ENCODE data around the gene PKMYT1. TPM values are rescaled to one million over a fixed set of nuclear protein-coding genes. Genes with fewer than 3 reads are reported as not detected.
A peak's percentile ranks its signal among the peaks of the same experiment; 100 is the strongest.

The PKMYT1 gene
- total and polyA plus RNA-seq, 9 of the 15 experiments (the other 6 are each of a cell fraction or from before 2014, with no cell fraction given): 8.7 to 201 (median 37.8) TPM

DNA sequence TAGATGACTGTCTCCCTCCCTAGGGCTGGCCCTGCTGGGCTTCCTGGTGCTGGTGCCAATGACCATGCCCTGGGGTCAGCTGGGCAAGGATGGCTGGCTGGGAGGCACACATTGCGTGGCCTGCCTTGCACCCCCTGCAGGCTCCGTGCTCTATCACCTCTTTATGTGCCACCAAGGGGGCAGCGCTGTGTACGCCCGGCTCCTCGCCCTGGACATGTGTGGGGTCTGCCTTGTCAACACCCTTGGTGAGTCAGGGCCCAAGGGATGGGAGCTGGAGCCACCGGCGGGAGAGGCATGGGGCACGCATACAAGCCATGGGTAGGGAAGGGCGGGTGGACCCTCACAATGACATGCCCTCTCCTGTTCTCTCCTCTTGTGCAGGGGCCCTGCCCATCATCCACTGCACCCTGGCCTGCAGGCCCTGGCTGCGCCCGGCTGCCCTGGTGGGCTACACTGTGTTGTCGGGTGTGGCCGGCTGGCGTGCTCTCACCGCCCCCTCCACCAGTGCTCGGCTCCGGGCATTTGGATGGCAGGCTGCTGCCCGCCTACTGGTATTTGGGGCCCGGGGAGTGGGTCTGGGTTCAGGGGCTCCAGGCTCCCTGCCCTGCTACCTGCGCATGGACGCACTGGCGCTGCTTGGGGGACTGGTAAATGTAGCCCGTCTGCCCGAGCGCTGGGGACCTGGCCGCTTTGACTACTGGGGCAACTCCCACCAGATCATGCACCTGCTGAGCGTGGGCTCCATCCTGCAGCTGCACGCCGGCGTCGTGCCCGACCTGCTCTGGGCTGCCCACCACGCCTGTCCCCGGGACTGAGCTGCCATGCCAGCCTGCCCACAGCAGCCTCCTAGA lies 8.9 kb downstream of the PKMYT1 start (continued):
- TF ChIP-seq, protein P1, sequence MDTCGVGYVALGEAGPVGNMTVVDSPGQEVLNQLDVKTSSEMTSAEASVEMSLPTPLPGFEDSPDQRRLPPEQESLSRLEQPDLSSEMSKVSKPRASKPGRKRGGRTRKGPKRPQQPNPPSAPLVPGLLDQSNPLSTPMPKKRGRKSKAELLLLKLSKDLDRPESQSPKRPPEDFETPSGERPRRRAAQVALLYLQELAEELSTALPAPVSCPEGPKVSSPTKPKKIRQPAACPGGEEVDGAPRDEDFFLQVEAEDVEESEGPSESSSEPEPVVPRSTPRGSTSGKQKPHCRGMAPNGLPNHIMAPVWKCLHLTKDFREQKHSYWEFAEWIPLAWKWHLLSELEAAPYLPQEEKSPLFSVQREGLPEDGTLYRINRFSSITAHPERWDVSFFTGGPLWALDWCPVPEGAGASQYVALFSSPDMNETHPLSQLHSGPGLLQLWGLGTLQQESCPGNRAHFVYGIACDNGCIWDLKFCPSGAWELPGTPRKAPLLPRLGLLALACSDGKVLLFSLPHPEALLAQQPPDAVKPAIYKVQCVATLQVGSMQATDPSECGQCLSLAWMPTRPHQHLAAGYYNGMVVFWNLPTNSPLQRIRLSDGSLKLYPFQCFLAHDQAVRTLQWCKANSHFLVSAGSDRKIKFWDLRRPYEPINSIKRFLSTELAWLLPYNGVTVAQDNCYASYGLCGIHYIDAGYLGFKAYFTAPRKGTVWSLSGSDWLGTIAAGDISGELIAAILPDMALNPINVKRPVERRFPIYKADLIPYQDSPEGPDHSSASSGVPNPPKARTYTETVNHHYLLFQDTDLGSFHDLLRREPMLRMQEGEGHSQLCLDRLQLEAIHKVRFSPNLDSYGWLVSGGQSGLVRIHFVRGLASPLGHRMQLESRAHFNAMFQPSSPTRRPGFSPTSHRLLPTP (IDR thresholded peaks at IDR 0.05; ENCODE audit: borderline replicate concordance, extremely low read depth, insufficient read length): no peak
- TF ChIP-seq HNRNPL (IDR thresholded peaks at IDR 0.05; ENCODE audit: low read depth, low read length) (peak; percentile 77; the same call in 1 of the 2 replicates), TCF3 (CRISPR knock-in tag; IDR thresholded peaks at IDR 0.05) (no peak), ARNT (IDR thresholded peaks at IDR 0.05) (no peak), POLR2AphosphoS2 (IDR thresholded peaks at IDR 0.05; ENCODE audit: low read length) (peak; percentile 21), ZNF217 (CRISPR knock-in tag; IDR thresholded peaks at IDR 0.05) (no peak), GATA2 (CRISPR knock-in tag; IDR thresholded peaks at IDR 0.05) (no peak), ZC3H8 (IDR thresholded peaks at IDR 0.05) (no peak), MYNN (IDR thresholded peaks at IDR 0.05) (peak; percentile 7; the same call in 1 of the 2 replicates), MYNN (CRISPR knock-in tag; IDR thresholded peaks at IDR 0.05) (no peak), SUPT5H (IDR thresholded peaks at IDR 0.05) (peak; percentile 9; the same call in 1 of the 2 replicates), WHSC1 (IDR thresholded peaks at IDR 0.05; ENCODE audit: low read length) (no peak), FUS (optimal IDR thresholded peaks at IDR 0.05; ENCODE audit: low read depth, low read length) (peak; percentile 12), ZKSCAN1 (IDR thresholded peaks at IDR 0.05; ENCODE audit: low read depth, low read length) (no peak), RBFOX2 (IDR thresholded peaks at IDR 0.05; ENCODE audit: low read depth, low read length) (peak; percentile 75), TCF7L2 (IDR thresholded peaks at IDR 0.05; ENCODE audit: low read depth, low read length) (no peak), BRD9 (IDR thresholded peaks at IDR 0.05; ENCODE audit: low read depth, partially characterized antibody) (no peak), GATAD2A (IDR thresholded peaks at IDR 0.05) (no peak), BMI1 (IDR thresholded peaks at IDR 0.05; ENCODE audit: low read length) (no peak)
- TF ChIP-seq, protein P2, sequence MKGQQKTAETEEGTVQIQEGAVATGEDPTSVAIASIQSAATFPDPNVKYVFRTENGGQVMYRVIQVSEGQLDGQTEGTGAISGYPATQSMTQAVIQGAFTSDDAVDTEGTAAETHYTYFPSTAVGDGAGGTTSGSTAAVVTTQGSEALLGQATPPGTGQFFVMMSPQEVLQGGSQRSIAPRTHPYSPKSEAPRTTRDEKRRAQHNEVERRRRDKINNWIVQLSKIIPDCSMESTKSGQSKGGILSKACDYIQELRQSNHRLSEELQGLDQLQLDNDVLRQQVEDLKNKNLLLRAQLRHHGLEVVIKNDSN (CRISPR knock-in tag; IDR thresholded peaks at IDR 0.05): peak; percentile 1; the same call in 1 of the 2 replicates
- TF ChIP-seq, protein P3, sequence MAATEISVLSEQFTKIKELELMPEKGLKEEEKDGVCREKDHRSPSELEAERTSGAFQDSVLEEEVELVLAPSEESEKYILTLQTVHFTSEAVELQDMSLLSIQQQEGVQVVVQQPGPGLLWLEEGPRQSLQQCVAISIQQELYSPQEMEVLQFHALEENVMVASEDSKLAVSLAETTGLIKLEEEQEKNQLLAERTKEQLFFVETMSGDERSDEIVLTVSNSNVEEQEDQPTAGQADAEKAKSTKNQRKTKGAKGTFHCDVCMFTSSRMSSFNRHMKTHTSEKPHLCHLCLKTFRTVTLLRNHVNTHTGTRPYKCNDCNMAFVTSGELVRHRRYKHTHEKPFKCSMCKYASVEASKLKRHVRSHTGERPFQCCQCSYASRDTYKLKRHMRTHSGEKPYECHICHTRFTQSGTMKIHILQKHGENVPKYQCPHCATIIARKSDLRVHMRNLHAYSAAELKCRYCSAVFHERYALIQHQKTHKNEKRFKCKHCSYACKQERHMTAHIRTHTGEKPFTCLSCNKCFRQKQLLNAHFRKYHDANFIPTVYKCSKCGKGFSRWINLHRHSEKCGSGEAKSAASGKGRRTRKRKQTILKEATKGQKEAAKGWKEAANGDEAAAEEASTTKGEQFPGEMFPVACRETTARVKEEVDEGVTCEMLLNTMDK (IDR thresholded peaks at IDR 0.05; ENCODE audit: borderline replicate concordance, insufficient read depth, low read depth, low read length, poor library complexity, severe bottlenecking): peak; percentile 4
